Measurements from ENCODE around the gene E2F6. TPM values are rescaled to one million over a fixed set of nuclear protein-coding genes. Genes with fewer than 3 reads are reported as not detected.

E2F6 gene
- total RNA-seq, 1 experiment from 2014 or later, result 20.8 TPM

DNA sequence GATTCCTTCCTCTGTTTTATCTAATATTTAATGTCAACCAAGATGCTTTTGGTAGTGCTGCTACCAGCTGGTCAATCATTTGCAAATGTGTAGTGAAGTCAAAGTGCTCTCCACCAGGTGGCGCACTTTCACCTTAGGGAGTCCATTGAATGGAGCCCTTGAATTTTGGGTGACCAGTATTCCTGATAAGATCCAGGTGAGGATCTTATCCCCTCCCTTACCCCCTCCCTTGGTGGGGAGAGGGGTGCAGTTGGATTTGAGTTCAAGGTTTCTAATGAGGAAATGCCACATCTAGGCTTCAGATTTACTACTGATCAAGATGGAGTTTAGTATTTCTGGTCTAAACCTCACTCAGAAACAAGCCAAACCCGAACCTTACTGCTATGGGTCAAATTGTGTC, 12.0 kb upstream of the E2F6 start:
- peaks cover 8% of the 10 kb centered on the region for H3K27me3 ChIP-seq
- H3K9me3 ChIP-seq, result no peaks in the 10 kb centered on the region
- H3K4me3 ChIP-seq, result no peak overlapping the region
- peak; percentile 64 for DNase-seq
- H3K36me3 ChIP-seq, result no peaks in the 10 kb centered on the region

DNA sequence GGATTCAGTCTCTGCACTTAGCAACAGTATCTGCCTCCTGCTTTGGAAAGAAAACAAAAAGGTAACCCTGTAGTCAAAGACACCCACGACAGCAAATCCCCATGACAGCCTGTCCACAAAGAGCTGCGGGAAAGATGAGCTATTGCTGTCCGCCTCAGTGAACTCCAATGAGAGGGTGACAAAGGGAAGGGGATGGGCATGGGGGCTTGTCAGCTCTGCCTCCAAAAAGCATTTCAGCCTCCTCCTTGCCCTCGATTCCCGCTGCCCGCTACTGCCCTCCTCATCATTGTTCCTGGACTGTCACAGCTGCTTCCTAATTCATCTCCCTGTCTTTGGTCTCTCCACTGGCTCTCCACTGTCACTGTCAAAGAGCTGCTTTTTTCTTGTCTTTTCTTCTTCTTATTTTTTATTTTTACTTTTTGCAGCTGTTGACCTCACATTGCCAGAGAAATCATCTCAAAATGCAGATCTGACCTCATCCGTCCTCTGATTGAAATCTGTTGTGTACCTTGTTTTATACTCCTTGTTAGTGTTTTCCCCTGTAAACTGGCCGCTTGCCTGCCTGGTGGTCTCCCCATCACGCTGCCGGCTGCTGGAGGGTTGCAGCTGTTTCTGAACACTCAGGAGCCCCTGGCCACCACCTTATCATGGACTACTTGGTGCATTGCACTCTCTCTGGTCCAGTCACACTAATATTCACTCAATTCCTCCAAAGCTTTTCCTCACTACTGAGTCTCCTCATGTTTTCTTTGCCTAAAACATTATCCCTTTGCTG, 7.9 kb upstream of the E2F6 start:
- no peak for DNase-seq
- H3K27me3 ChIP-seq, result peaks cover 8% of the 10 kb centered on the region
- no peaks in the 10 kb centered on the region for H3K36me3 ChIP-seq
- no peaks in the 10 kb centered on the region for H3K9me3 ChIP-seq
- H3K4me3 ChIP-seq, result no peak overlapping the region

DNA sequence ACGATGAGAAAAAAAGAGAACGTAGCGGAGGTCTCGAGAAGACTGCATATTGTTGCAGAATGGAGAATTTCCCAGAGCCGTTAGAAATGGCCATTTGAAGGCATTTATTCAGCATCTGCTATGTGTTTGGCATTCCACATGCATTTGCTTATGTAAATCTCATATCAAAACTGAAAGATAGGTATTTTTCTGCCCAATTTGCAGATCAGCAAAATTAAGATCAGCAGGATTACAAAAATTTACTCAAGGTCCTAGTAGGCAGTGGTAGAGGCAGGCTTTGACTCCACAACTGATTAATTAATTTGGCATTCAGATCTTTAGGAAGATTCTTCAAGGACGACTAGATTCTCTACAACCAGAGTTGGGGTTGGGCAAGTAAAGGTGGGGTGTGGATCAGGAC, 1.8 kb upstream of the E2F6 start:
- Histone ChIP-seq H3K27me3 (no peaks in the 10 kb centered on the region), H3K4me3 (no peak overlapping the region)

DNA sequence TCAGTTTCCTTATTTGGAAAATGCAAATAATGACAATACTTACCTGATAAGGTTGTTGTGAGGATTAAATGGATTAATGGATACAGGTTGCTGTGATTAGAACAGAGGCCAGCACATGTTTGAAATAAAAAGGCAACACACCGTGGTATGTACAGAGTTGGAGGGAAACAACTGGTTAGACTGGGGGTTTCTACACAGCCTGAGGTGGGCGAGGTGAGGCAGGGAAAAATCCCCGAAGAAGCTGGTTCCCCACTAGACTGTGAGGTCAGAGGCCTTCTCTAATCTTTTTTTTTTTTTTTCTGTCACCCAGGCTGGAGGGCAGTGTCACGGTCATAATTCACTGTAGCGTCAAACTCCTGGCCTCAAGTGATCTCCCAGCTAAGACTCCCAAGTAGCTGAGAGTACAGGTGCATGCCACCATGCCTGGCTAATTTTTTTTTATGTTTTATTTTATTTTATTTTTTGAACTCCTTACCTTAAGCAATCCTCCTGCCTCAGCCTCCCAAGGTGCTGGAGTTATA, 1.2 kb upstream of the E2F6 start:
- Histone ChIP-seq H3K4me3 (peak overlapping the region; percentile 81), H3K9me3 (no peaks in the 10 kb centered on the region; the same call in 1 of the 2 replicates), H3K36me3 (peaks cover 23% of the 10 kb centered on the region), H3K27me3 (no peaks in the 10 kb centered on the region)
- no peak for DNase-seq

More for the DNA sequence above, 1.8 kb upstream of the E2F6 start:
- no peak for DNase-seq
- H3K36me3 ChIP-seq, result peaks cover 17% of the 10 kb centered on the region
- no peaks in the 10 kb centered on the region; the same call in 1 of the 2 replicates for H3K9me3 ChIP-seq

DNA sequence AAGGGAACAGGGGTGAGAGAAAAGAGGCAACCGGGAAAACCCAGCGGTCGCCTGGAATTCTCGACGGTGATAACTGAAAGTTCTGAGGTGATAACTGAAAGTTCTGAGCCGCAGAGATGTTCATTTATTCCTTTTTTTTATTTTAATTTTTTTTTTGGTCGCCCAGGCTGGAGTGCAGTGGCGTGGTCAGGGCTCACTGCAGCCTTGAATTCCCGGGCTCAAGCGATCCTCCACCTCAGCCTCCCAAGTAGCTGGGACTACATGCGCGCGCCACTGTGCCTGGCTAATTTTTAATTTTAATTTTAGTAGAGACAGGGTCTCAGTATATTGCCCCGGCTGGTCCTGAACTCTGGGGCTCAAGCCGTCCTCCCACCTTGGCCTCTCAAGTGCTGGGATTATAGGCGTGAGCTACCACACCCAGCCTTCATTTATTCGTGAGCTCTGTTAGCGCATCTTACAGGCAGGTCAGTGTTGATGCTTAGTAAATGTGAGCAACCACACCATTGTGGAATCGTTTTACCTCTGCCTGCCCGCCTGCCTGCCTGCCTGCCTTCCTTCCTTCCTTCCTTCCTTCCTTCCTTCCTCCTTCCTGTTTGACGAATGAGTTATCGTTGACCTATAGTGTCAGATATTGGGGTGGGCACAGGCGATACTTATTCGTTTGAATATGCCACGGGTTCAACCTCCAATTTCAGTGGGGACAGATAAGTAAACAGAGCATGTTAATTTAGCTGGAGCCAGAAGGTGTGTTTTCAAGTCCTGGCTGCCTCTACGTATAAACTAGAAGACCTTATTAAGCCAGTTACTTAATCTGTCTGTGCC, 557 bp upstream of the E2F6 start:
- peak overlapping the region; percentile 81 for H3K4me3 ChIP-seq
- DNase-seq, result no peak
- H3K9me3 ChIP-seq, result no peaks in the 10 kb centered on the region; the same call in 1 of the 2 replicates
- no peaks in the 10 kb centered on the region for H3K27me3 ChIP-seq
- peaks cover 30% of the 10 kb centered on the region for H3K36me3 ChIP-seq

DNA sequence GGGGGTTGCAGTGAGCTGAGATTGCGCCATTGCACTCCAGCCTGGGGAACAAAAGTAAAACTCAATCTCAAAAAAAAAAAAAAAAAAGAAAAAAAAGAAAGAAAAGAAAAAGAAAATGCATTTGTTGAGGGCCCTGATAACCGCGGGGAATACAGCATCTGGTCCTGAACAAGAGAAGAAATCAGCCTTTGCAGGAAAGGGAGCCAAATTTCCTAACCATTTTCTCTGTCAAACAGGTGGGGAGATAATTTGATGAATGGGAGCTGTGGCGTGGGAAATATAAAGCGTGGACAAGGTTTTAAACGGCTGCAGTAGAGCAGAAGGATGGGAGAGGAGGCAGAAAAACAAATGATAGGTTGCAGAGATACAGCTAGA, 864 bp downstream of the E2F6 start:
- Histone ChIP-seq H3K36me3 (peaks cover 41% of the 10 kb centered on the region), H3K9me3 (no peaks in the 10 kb centered on the region; the same call in 1 of the 2 replicates), H3K4me3 (peak overlapping the region; percentile 81), H3K27me3 (no peaks in the 10 kb centered on the region)
- no peak for DNase-seq

DNA sequence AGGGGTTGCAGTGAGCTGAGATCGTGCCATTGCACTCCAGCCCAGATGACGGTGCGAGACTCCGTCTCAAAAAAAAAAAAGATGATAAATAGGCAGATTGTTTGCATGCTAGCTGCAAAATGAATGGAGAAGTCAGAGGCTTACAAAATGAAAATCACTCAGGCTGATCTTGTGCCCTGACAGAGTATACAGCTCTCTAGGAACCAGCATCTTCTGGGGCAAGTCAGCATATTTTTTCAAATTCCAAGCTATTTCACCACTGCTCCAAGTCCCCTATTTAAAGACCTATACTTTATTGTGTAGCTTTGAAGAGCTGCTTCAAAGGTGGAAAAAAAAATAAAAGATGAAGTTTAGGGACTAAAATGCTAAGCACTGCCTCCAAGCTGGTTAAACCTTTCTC, 6.1 kb downstream of the E2F6 start:
- Histone ChIP-seq H3K27me3 (no peaks in the 10 kb centered on the region), H3K9me3 (no peaks in the 10 kb centered on the region; the same call in 1 of the 2 replicates), H3K36me3 (peaks cover 73% of the 10 kb centered on the region), H3K4me3 (no peak overlapping the region)
- no peak for DNase-seq

DNA sequence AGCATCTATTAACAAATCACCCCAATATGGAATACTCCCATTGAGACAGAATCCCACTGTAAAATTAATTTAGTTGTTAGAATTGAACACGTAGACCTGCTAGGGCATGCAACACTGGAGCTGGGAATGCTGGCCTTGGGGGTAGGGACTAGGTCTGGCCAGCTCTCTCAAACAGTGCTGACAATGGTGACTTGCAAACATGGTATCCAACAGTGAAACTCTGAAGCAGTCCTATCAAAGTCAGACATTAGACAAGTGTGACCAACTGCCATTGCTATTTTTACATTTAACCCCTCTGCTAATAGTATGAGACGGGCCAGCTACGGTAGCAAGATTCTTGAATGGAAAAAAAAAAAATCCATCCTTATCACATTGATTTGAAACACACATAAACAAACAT, 7.2 kb downstream of the E2F6 start:
- H3K27me3 ChIP-seq, result no peaks in the 10 kb centered on the region
- no peaks in the 10 kb centered on the region for H3K9me3 ChIP-seq
- H3K36me3 ChIP-seq, result peaks cover 74% of the 10 kb centered on the region
- no peak overlapping the region for H3K4me3 ChIP-seq
- no peak for DNase-seq

DNA sequence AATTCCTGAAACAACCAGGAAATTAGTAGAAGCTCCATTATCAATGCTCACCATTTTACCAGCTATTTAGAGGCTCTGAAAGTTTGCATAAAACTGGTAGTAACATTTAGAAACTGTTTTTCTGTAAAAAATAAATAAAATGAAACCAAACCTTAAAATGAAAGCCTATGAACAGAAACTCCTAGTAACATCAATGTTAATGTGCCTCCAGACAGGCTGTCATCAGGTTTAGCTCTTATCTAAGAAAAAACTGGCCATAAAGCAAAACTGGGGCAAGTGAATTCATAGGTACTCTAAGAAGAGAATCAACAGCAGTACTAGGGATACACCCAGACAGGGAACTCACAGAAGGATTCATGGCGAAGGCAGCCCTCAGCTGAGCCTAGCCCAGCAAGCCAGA, 8.0 kb downstream of the E2F6 start:
- H3K36me3 ChIP-seq, result peaks cover 75% of the 10 kb centered on the region
- no peak overlapping the region for H3K4me3 ChIP-seq
- H3K9me3 ChIP-seq, result no peaks in the 10 kb centered on the region
- DNase-seq, result no peak
- H3K27me3 ChIP-seq, result no peaks in the 10 kb centered on the region

DNA sequence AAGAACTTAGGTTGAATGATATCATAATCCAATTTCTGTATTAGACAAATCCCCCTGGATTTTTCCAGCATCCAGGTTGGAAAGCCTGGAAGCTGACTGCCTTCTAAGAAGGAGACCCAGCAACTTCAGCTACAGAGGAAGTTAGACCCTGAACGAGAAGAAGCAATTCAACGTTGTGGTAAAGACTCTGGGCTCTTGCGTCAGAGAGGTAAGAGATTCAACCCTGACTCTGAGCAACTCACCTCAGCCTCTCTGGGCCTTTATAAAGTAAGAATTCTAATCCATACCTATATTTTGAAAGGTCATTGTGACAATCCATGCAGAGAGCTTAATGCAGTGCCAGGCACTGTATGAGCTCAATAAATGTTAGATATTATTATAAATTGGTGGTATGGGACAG, 9.7 kb downstream of the E2F6 start:
- Histone ChIP-seq H3K9me3 (no peaks in the 10 kb centered on the region), H3K27me3 (no peaks in the 10 kb centered on the region), H3K36me3 (peaks cover 73% of the 10 kb centered on the region), H3K4me3 (no peak overlapping the region)
- no peak for DNase-seq

DNA sequence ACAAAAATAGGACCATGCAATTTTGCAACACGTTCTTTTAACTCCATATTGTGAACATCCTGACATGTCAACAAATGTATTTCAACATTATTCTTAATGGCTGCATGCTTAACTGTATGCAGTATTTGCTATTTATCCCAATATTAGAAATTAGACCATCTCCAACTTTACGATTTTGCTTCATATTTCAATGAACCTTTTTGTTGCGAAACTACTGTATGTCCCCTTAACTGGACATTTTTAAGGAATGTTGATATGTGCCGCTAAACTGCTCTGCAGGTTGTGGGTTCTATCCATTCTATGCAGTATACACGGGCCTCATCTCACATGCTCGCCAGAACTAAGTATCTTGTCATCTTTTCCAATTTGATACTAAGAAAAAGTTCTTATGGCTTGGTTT, 11.1 kb downstream of the E2F6 start:
- no peak for DNase-seq
- no peak overlapping the region for H3K4me3 ChIP-seq
- no peaks in the 10 kb centered on the region for H3K9me3 ChIP-seq
- H3K27me3 ChIP-seq, result no peaks in the 10 kb centered on the region
- peaks cover 77% of the 10 kb centered on the region for H3K36me3 ChIP-seq

DNA sequence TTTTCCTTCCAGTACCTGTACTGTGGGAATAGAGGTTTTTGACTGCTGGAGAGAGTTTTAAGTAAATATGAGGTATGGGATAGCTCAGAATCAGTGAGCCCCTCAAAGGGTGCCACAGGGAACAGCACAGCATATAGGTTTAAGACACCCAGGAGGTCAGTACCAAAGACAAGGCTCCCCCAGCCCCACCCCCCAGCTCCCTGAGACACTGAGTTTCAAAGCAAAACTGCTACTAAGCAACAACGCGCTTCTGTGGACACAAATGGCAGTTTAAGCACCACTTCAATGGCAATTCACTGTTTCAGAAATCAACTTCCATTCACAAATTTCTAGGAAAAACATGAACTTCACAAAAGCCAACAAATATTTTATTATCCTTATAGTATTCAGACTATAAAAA, 15.2 kb downstream of the E2F6 start:
- Histone ChIP-seq H3K4me3 (no peak overlapping the region), H3K36me3 (peaks cover 88% of the 10 kb centered on the region), H3K27me3 (no peaks in the 10 kb centered on the region), H3K9me3 (no peaks in the 10 kb centered on the region)
- no peak for DNase-seq

DNA sequence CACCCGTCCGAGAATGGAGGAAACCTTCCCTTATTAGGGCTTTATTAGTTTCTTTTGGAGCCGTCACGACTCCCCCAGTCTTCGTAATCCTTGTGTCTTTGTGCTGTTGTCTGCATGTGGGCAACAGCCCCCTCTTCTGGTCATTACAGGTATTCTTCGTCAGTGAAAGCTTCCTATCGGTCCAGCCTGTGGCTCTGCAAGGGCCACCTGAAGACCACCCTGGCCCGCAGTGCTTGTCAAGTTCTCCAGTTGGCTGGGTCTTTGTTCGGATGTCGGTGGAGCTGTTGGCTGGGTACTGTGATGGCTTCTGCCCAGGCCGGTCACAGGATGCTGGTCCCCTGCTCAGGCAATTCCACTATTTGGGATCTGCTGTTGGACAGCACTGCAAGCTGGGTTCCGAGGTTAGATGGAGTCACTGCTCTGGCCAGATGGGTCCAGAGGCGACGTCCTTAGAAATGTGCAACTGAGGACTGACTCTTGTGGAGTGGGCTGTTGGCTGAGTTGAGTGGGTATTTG, 19.2 kb downstream of the E2F6 start:
- H3K4me3 ChIP-seq, result no peak overlapping the region
- H3K36me3 ChIP-seq, result peaks cover 66% of the 10 kb centered on the region
- DNase-seq, result peak; percentile 5
- H3K27me3 ChIP-seq, result no peaks in the 10 kb centered on the region
- no peaks in the 10 kb centered on the region for H3K9me3 ChIP-seq

DNA sequence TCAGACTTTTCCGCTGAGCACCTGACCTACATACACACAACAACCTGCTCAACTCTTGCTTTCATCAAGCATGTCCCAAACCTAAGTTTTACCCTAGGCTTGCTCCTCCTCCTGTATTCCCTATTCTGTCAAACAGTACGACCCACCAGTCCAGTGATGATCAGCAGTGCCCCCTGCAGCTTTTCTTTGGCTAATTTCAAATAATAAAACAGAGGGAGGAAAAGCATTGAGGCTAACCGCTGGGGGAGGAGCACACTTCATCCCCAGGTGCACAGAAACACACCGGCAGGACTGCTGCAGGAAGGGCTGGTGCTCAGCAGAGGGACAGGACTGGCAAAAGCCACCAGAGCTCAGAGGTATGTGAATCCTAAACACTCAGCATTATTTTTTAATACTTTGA, 21.2 kb downstream of the E2F6 start:
- no peak overlapping the region for H3K4me3 ChIP-seq
- no peaks in the 10 kb centered on the region for H3K27me3 ChIP-seq
- peaks cover 50% of the 10 kb centered on the region for H3K36me3 ChIP-seq
- no peak for DNase-seq
- H3K9me3 ChIP-seq, result no peaks in the 10 kb centered on the region

DNA sequence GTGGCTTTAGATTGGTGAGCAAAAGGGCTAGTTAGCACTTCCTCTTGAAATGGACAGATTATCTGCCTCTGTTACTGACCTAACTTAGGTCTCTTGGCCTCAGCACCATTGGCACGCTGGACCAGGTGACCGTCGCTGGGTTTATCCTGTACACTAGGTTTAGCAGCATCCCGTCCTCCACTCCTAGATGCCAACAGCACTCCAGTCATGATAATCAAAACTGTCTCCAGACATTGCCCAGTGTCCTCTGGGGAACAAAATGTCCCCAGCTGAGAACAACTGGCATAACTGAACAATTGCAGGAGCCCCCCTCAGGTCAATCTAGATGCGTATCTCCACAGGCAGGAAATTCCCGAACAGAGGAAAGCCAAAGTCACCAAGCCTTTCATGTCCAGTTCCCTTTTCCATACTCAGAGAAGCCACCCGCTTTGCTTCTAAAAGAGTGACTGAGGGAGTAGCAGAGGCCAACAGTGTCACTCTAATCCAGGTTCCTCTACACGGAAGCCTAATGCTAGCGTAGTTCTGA, 27.3 kb downstream of the E2F6 start:
- Histone ChIP-seq H3K4me3 (no peak overlapping the region), H3K9me3 (no peaks in the 10 kb centered on the region), H3K36me3 (peaks cover 5% of the 10 kb centered on the region), H3K27me3 (no peaks in the 10 kb centered on the region)
- DNase-seq, result no peak

DNA sequence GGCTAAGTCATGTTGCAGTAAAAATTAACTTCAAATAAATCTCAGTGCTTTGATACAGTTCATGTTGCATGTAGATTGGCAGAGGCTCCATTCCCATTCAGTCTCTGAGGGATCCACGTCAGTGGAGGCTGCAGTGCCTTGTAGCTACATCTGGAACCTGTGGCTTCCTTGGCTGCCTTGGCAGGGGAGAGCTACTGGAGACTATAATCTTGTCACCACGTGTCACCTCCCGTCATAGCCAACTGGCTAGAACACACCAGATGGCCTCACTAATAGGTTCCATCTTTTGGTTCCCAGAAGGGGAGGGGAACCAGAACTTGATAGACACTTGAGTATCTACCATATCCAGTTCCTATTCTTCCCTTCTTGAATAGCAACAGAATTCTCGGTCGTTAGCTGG, 28.4 kb downstream of the E2F6 start:
- Histone ChIP-seq H3K9me3 (no peaks in the 10 kb centered on the region), H3K27me3 (no peaks in the 10 kb centered on the region), H3K4me3 (no peak overlapping the region), H3K36me3 (no peaks in the 10 kb centered on the region; the same call in 1 of the 2 replicates)
- DNase-seq, result no peak

DNA sequence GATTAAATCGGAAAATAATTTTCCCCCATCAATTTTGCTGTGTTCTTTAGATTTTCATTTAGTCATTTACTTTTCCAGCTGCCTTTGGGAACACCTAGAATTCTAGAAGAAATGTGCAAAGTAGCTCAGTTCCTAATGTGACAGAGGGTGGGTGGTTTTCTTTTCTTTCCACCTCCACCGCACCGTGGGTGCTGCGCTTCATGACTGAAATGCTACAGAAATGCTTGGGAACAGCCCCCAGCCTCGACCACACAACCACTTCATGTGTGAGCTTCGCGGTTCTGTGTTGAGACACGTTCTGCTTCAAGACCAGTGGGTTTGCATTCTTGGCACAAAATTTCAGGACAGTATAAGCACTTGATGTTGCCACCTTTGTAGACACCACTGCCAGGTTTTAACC, 30.9 kb downstream of the E2F6 start:
- H3K9me3 ChIP-seq, result no peaks in the 10 kb centered on the region
- H3K27me3 ChIP-seq, result no peaks in the 10 kb centered on the region
- H3K4me3 ChIP-seq, result no peak overlapping the region
- no peaks in the 10 kb centered on the region for H3K36me3 ChIP-seq
- no peak for DNase-seq

Data from MG63 (cell line).